ENCODE measurements around the gene TEX48.

Gene TEX48

DNA sequence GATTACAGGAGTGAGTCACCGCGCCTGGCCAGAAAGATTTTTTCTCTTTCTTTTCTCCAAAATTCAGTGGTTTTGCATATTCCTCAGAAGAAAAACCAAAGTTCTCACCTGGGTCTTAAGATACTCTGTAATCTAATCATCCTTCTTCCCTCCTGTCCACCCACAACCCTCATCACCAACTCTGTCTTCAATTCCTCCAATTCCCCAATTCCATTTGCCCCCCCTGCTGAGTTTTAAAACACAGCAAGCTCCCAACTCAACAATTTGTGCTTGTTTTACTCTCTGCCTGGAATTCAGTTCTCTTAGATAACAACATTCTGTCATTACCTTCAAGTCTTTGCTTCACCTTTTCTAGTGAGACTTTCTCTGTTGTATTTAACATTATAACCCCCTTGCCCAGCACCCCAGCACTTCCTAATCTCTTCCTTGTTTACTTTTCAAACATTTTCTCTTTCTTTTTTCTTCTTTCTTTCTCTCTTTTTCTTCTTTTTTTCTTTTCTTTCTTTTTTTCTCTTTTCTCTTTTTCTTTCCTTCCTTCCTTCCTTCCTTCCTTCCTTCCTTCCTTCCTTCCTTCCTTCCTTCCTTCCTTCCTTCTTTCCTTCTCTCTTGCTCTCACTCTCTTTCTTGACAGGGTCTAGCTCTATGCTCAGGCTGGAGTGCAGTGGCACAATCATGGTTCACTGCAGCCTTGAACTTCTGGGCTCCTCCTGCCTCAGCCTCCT is 7.8 kb downstream of the TEX48 start:
- in situ Hi-C loops (cut with MboI; ENCODE audit: low sequenced_read_pairs) = no loop called here

DNA sequence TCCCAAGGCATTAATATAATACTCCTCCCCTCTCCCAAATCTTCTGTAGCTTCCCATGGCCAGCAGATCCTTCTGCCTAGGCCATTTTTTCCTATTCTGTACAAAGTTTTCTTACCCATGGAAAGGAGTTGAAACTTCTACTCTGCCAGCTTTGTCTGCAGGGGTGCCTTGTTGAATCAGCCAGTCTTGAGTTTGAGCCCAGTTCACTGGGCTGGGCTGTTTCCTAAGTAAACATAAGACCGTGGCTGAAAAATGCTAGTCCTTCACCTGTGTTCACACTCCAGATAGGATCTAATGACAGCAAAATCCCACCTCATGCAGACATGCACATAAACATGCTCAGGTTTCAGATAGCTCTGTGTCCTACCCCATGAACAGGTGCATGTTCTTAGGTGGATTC is 10.4 kb downstream of the TEX48 start:
- in situ Hi-C loops (cut with MboI; ENCODE audit: low sequenced_read_pairs) = no loop called here

DNA sequence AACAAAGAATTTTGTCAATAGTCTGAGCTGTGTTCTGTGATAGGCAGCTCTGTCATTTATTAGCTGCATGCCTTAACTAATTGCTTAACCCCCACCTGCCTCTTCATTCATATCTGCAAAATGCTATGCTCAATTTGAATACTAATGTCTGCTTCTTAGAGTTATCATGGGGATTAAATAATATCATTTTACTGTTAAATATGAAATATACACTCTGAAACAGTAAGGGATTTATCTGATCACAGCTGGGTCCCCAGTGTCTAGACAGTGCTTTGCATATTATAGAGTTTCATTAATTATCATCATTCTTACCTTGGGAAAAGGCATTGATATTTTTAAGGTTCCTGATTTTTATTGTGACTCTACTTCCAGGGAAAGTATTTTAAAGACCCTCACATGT is 12.0 kb downstream of the TEX48 start:
- in situ Hi-C loops (cut with MboI; ENCODE audit: low sequenced_read_pairs) = no loop called here

DNA sequence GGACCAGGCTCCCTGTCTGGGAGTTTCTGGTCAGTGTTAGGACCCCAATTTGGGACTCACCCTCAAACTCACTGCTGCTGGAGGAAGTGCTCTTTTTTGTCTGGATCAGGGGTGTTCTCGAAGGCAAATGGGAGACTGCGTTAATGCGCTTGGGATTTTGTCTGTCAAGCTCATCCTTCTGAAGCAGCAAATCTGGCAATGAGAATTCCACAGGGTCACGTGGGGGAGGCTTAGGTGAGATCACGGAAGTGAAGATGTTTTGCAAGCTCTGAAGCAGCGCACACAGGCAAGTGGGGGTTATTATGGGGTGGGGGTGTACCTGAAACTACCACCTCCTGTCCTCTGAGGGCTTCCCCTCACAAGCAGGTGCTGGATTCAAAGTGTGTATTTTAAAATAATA is 13.8 kb downstream of the TEX48 start:
- in situ Hi-C loops (cut with MboI; ENCODE audit: low sequenced_read_pairs) = no loop called here

DNA sequence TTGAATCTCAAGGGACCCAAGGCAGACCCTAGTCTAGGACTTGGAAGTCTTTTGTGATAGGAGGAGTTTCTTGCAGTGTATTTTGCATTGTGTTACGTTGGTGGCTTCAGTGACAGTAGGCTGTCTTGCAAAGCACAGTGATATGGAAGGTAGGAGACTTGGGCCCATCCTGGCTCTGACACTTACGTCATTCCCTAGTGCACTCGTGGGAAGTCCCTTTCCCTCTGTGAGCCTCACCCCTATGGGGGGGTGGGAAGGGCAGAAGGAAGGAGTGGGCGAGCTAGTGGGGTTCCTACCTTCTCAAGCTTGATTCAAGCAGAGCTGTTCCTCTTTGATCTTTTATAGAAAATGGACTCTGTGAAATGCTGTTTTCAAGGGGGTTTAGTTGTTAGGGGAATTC is 15.1 kb downstream of the TEX48 start:
- in situ Hi-C loops (cut with MboI; ENCODE audit: low sequenced_read_pairs) = no loop called here

DNA sequence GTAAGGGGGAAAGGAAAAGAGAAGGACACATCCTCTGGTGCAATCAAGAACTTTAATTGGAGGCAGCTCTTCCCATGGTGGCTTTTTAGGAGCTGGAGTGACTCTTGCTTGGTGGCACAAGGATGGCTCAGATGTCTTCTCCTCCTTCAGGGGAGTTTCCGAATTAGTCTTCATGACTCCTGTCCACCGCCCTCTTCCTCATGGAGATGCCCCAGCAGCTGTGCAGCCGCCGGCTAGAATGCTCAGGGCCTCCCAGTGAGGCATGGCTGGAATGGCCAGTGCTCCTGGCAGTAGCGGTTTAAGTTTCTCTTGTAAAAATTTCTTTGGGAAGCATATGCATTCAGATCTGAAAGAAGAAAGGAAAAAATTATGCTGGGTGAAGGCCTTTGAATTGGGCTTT is 15.6 kb downstream of the TEX48 start:
- in situ Hi-C loops (cut with MboI; ENCODE audit: low sequenced_read_pairs) = no loop called here

DNA sequence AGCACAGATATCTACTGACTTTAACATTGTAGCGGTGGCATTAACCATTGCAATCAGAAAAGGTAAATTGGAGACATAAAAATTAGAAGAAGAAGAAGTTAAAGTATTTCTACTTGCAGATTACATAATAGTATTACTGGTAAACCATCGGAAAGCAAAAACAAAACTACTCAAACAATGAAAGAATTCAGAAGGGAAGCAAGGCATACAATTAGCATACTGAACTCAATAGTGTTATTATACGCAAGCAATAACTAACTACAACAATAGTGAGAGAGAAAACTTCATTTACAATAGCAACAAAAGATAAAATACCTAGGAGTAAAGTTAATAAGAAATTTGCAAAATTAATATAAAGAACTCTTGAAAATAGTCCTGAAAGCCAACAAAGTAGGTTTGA is 17.8 kb downstream of the TEX48 start:
- in situ Hi-C loops (cut with MboI; ENCODE audit: low sequenced_read_pairs) = no loop called here

DNA sequence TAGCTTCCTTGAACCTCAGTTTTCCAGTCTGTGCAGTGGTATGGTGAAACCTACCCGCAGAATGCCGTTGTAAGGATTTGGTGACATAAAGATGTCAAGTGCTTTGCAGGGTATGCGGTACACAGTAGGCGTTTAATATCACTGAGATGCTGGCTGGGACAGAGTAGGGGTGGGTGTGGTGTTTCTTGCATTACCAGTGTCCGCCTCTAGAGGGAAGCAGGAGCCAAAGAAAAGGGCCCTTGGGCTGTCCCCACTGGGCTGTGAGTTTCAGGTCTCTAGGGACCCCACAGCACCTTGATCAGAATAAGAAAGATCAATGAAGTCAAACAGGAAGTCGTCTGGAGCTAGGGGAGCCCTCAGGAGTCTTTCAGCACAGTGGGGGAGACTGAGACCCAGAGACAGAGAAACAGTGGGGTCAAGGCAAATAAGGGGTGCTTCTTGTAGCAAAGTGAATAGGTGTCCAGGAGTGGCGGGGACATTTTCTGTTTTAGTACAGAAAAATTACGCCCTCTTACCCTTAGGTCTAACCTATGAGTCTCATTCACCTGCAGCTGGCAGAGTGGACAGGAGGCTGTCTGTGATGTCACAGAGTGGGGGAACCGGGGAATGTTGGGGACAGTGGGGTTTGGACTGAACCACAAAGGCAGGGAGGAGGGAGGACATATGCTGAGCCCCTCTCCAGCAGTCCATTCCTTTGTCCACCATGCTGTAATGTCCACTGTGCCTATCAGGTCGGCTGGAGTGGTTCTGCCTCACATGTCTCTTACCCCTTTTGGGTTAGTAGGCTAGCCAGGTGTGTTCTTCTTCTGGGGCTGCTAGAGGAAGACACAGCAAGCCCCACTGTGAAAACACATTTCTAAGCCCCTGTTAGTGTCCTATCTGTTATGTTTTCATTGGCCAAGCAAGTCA is 19.7 kb downstream of the TEX48 start:
- in situ Hi-C loops (cut with MboI; ENCODE audit: low sequenced_read_pairs) = no loop called here

DNA sequence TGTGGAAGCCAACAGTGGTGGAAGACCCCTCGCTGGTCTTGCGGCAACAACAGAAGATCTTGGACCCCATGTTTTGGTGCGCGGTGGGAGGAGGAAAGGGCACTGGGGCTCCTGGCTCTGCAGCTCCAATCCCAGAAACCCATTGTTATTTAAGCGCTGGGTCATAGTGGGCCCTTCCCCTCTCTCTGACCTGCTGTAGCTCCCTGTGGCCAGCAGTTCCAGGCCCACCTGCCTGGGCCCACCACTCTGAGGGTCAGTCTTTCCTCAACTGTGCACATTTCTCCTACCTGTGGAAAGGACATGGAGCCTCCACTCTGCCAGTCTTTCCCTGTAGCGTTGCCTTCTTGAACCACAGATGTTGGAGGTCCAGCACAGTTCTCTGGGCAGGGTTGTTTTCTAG is 24.3 kb downstream of the TEX48 start, which contains the start of gene TEX53:
TSS of gene TEX53 (minus strand) at position 101 of the 400 bp plus-strand sequence. CDS start at position 70, 31 bp downstream.
- in situ Hi-C loops (cut with MboI; ENCODE audit: low sequenced_read_pairs) = no loop called here

DNA sequence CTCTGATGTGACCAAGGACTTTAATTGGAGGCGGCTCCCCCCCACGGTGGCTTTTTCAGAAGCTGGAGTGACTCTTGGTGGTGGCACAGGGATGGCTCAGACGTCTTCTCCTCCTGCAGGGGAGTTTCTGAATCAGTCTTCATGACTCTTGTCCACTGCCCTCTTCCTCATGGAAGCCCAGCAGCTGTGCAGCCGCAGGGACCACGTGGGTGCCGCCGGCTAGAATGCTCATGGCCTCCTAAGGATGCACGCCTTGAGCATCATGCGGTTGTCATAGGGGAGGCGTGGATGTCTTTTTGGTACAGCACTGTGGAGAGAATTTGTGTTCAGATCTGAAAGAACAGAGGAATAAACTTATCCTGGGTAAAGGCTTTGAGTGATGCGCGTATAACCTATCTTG is 25.7 kb downstream of the TEX48 start:
- in situ Hi-C loops (cut with MboI; ENCODE audit: low sequenced_read_pairs) = no loop called here

DNA sequence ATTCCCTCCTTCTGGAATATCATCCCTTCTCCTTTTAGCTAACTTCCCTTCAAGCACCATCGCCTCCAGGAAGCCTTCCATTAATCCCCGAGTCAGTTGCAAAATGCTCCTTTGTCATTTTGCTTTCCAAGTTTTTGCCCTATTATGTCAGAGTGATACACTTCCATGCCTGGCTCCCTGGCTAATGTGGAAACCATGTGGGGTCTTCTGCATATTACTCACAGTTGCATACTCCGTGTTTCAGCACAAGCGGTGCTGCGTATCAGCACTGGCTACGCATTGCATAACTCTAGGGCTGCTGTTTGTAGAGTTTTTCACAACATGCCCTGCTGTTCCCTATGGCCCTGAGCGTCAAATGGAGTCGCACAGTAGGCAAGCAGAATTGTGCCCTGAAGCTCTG is 26.3 kb downstream of the TEX48 start:
- in situ Hi-C loops (cut with MboI; ENCODE audit: low sequenced_read_pairs) = no loop called here

DNA sequence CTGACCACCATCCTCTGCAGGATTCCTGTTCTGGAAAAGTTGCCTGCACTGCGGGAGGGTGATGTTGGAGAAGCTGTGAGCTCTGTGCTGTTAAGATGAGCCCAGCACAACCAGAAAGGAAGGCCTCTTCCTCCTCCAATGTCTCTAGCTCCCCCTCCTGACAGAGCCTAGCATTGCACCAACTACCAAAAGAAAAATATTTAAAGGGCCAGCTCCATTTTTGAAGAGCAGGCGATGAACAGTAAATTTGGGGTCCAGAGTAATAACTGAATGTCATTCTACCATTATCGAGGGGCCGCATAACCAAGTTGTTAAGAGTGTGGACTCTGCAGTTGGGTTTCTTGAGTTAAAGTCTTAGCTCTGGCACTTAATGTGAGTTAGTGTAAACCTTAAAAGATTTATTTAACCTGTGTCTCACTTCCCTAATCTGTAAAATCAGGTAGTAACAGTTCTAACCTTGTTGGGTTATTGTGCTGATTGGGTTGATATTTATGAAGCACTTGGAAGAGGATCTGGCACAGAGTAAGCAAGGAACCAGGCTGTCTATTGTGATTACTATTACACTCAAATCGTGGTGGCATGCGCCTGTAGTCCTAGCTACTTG is 28.3 kb downstream of the TEX48 start:
- in situ Hi-C loops (cut with MboI; ENCODE audit: low sequenced_read_pairs) = no loop called here

DNA sequence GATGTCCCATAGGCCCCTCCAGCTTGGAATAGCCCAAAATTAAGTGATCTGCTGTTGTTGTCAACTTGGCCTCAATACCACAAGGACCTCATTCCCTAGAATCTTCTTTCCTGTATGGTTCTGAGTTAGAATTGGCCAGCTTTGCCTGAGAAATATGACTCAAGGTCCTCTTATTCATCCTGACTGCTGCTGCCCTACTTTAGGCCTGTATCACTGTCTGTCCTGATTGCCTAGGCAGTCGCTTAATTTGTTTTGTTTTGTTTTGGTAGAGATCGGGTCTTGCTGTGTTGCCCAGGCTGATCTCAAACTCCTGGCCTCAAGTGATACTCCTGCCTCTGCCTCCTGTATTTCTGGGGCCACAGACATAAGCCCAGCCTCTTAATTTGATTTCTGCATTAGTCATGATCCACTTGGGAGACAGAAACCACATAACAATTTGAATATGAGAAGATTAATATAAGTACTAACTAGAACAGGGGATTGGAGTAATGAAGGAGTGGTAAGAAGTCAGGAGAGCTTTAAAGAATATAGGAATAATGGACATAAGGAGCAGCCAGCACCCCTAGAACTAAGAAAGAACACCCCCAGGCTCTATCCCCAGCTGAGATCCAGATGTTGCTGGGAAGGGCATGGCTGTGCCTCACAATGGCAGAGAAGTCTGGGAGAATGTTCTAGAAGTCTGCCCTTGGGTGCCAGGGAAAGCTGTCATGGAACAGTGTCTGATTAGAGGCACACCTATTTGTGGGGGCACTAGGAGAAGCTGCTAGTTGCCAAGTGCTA is 29.0 kb downstream of the TEX48 start:
- in situ Hi-C loops (cut with MboI; ENCODE audit: low sequenced_read_pairs) = no loop called here

DNA sequence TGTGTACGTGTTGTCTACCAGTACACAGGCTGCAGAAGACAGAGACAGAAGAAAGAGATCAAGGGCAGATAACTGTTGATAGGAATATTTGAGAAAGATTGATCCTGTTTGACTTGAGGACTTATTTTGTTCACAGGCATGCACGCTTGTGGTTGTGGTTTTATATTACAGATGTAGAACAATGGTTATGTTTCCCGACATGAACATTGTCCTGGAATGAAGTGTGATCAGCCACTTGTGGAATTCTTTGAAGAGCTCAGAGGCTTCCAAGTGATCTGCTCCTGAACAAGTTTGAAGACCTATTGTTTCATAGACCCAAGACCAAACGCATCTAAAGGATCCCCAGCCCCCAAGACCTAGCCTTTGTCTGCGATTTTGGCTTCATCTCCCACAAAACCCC is 38.1 kb downstream of the TEX48 start:
- in situ Hi-C loops (cut with MboI; ENCODE audit: low sequenced_read_pairs) = loop anchor here (25.0 kb wide), 1 partner anchor 182 kb away; no protein-coding TSS in a partner anchor

DNA sequence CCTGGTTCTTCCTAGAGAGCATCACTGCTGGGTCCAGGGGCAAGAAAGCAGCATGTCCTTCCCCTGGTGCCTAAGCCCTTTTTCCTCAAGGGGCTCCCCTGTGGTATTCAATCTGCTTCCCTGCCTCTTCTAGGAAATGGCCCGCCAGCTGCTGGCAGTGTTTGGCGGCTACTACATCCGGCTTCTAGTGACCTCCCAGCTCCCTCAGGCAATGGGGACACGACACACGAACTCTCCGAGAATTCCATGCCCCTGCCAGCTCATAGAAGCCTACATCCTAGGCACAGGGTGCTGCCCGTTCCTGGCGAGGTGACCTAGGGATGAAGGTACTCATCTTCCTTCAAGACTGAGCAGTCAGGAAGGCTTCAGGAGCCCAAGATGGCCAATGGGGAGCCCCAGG is 39.0 kb downstream of the TEX48 start:
- in situ Hi-C loops (cut with MboI; ENCODE audit: low sequenced_read_pairs) = loop anchor here (25.0 kb wide), 1 partner anchor 181 kb away; no protein-coding TSS in a partner anchor

DNA sequence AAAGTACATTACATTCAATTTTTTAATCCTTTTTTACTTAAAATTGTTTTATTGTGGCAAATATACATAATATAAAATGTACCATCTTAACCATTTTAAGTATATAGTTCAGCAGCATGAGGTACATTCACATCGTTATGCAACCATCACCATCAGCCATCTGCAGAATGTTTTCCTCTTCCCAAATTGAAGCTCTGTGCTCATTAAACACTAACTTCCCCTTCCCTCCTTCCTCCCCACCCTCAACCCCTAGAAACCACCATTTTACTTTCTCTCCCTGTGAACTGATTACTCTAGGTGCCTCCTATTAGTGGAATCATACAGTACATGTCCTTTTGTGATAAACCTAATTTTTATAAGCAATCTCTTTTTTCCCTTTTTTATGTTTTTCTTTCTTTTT is 40.0 kb downstream of the TEX48 start:
- in situ Hi-C loops (cut with MboI; ENCODE audit: low sequenced_read_pairs) = loop anchor here (25.0 kb wide), 1 partner anchor 180 kb away; no protein-coding TSS in a partner anchor

DNA sequence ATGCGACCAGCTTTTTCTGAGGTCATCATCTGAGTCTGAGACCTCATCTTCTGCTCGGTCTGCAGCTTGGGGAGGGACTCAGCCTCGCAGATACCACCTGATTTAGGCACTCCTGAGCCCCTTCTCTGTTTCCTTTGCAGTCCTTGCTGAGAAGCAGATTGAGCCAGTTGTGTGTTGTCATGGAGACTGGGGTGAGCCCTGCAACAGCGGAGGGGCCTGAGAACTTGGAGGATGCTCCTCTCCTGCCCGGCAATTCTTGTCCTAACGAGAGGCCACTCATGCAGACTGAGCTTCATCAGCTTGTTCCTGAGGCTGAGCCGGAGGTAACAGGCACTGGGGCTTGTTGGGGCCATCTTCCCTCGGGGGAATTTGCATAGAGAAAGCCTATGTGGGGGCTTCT is 43.6 kb downstream of the TEX48 start:
- in situ Hi-C loops (cut with MboI; ENCODE audit: low sequenced_read_pairs) = loop anchor here (25.0 kb wide), 1 partner anchor 176 kb away; no protein-coding TSS in a partner anchor

DNA sequence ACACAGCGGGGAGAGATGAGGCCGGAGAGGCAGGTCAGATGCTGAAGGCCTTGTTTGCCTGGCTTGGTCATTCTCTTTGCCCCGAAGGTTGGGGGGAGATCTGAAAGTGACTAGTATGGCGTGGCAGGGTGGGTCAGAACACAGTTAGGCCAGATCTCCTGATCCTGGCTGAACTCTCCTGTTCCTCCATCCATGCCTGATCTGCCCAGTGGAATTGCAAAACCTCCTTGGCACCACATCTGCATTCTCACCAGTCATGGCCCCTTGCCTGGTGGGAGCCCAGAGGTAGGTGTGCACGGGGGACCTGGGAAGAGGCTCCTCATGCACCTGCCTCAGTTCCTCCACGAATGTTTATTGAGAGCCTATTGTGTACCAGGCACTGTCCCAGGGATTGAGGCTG is 47.6 kb downstream of the TEX48 start:
- in situ Hi-C loops (cut with MboI; ENCODE audit: low sequenced_read_pairs) = loop anchor here (25.0 kb wide), 1 partner anchor 172 kb away; no protein-coding TSS in a partner anchor

DNA sequence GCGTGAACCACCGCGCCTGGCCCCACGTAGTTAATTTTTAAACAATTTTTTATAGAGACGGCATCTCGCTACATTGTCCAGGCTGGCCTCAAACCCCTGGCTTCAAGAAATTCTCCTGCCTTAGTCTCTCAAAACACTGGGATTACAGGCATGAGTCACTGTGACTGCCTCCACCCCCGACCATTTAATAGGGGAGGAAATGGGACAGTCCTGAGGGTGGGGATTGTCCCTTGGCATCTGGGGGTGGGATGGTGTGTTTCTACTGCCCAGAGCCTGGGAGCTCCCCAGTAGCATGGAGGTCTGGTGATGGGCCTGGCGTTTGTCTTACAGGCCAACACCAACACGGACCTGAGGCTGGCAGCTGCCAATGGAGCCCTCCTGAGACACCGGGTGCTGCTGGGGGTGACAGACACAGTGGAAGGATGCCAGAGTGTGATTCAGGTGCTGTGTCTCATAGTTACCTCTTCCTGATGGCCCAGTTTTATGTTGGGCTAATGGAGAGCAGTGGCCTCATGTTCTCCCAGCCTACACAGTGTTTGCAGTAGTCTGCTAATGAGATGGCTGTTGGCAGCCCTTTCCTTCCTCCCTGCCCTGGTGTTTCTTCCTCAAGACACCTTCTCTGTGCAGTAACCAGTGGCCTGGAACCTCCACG is 48.4 kb downstream of the TEX48 start:
- in situ Hi-C loops (cut with MboI; ENCODE audit: low sequenced_read_pairs) = loop anchor here (25.0 kb wide), 1 partner anchor 171 kb away; no protein-coding TSS in a partner anchor

DNA sequence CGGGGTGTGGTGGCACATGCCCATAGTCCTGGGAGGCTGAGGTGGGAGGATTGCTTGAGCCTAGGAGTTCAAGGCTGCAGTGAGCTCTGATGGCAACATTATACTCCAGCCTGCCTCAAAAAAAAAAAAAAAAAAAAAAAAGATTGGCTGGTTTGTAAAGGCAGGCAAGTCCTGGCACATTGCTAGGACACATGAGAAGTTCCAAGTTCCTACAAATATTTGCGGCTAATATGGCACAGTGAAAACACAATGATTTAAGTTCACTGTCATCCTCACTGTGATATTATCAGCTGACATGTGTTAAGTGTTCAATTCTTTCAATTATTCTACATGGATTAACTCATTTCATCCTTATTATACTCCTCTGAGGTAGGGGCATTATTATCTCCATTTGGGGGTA is 50.8 kb downstream of the TEX48 start:
- in situ Hi-C loops (cut with MboI; ENCODE audit: low sequenced_read_pairs) = loop anchor here (25.0 kb wide), 1 partner anchor 169 kb away; no protein-coding TSS in a partner anchor
